HG02943 (cell line): ENCODE data around the gene ZNF548.

Experiments
- ATAC-seq: cut with Tn5 transposase; IDR thresholded peaks from one replicate; pipeline ENCODE4 v1.9.1; 2021; ENCODE audit warnings: mild to moderate bottlenecking, low read depth, moderate library complexity; ENCODE audit not compliant: unreplicated experiment

ZNF548 gene

GRCh38 chr19:57395710-57396109 is 6.1 kb downstream of the ZNF548 start:
- ATAC-seq, result no peak

DNA sequence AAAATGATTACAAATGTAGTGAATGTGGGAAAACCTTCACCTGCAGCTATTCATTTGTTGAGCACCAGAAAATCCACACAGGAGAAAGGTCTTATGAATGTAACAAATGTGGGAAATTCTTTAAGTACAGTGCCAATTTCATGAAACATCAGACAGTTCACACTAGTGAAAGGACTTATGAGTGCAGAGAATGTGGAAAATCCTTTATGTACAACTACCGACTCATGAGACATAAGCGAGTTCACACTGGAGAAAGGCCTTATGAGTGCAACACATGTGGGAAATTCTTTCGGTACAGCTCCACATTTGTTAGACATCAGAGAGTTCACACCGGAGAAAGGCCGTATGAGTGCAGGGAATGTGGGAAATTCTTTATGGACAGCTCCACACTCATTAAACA is 9.2 kb downstream of the ZNF548 start:
- ATAC-seq, result no peak

GRCh38 chr19:57403737-57404563 is 14.3 kb downstream of the ZNF548 start:
- ATAC-seq, result no peak

- no peak for ATAC-seq
Measured at GRCh38 chr19:57406516-57407123, 17.0 kb downstream of the ZNF548 start.

DNA sequence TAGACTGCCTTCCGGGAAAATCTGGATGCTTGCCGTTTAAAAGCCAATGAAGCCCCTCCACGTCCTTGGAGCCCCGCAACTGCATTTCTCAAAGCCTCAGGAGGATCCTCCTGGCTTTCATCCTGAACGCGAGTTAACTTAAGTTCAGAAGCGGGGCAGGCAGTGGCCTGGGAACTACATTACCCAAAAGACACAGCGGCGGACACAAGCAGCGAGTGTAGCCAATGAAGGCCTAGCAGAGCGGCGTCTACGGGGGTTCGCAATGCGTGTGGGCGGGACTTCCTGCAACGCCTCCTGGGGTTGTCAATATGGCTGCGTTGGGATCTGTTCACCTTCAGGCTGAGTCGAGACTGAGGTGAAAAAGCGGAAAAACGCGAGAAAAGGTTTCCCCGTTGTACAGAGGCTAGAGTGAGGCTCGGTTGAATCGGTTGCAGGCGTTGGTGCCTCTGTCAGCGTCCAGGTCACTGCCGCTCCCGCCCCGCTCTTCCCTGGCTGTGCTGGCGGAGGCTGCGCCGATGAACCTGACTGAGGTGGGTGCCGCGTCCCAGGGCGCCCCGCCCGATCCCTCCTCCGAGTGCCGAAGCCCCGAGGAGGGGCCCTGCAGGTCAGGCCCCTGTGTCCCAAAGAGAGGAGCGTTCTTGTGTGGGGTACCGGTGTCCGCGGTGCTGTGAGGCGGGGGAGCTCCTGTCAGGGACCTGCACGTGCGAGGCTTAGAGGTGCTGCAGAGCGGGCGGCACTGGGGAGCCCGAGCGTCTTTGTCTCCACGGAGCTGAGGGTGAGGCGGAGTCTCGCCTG is 21.4 kb downstream of the ZNF548 start, which contains the start of gene ZNF17:
Gene ZNF17 (plus strand): TSS at position 285 of the 795 bp plus-strand sequence. CDS start 2,455 bp downstream, outside the sequence.
- peak; percentile 98 for ATAC-seq

DNA sequence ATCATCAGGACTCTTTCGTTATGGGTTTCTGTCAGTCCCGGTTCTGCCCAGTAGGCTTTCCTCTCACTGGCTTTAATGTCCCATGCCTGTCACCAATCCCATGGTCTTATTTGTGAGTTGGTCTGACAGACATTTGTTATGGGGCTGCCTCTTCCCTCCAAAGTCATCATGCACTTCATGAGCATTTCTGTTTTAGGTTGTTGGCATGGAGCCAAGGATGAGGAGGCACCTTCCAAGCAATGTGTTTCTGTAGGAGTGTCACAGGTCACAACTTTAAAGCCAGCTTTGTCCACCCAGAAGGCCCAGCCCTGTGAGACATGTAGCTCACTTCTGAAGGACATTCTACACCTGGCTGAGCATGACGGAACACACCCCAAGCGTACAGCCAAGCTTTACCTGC is 29.8 kb downstream of the ZNF548 start:
- no peak for ATAC-seq

- no peak for ATAC-seq
Measured at GRCh38 chr19:57421037-57421436, 31.4 kb downstream of the ZNF548 start.

- peak; percentile 30 for ATAC-seq
Measured at GRCh38 chr19:57434386-57435061, 44.9 kb downstream of the ZNF548 start.

GRCh38 chr19:57435062-57435978 is 45.7 kb downstream of the ZNF548 start, which contains the start of gene ZNF749:
ZNF749 (plus strand) TSS chr19:57435325; CDS start chr19:57435579, 254 bp downstream.
- peak; percentile 94 for ATAC-seq

DNA sequence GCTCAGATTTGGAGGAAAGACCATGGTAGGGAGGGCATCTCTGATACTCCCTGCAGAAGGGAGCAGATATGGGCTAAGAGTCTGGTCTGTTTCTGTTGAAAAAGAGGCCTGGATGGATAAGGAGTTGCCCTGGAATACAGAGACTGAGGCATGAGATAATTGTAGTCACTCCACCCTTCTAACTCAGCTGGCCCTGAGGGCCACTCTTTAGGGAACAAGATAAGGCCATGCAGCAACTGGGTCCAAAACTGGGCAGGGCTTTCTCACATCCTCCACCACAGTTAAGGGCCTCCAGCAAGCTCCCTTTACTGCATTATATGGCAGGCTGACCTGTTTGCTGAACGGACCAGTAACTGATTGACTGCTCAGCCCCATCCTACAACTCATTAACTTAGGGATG is 46.8 kb downstream of the ZNF548 start:
- no peak for ATAC-seq

DNA sequence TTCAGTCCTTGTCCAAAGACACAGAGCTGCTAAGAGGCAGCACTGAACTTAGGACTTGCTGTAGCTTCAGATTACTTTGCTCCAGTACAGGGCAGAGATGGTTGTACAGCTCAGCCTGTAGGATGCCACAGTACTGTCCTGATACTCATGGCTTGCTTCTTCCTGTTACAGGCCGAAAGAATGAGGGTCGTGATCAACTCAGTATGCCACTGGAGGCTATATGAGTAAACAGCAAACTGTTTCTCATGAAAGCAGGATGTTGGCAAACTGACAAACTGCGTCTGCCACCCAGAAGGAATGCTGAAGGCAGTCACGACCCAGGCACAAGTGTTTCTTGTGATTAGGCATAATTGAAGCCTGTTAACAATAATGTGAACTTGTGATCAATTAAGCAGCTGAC is 48.3 kb downstream of the ZNF548 start:
- no peak for ATAC-seq

DNA sequence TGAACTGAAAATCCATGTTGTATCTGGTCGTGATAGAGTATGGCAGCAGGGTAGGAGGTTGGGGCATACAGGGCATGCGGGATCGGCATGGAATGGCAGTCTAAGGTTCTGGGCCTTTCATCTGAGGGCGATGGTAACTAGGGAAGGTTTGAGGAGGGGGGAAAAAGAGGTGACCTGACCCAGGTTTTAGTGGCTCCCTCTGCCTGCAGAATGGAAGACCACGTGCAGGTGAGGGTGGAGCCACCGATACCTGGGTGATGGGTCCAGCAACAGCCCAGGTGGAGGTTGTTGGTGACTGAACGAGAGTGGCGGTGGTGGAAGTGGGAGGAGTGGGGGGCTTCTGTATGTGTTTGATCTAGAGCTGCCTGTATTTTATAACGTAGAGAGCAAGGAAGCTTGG is 49.3 kb downstream of the ZNF548 start:
- ATAC-seq, result no peak

- no peak for ATAC-seq
Measured at GRCh38 chr19:57441979-57442752, 52.5 kb downstream of the ZNF548 start.

- ATAC-seq, result no peak
Measured at GRCh38 chr19:57443121-57443696, 53.6 kb downstream of the ZNF548 start.

GRCh38 chr19:57452307-57452706 is 62.7 kb downstream of the ZNF548 start:
- ATAC-seq, result no peak
